LoVo (cell line): Measurements from ENCODE around the gene EIF4B.
A peak's percentile ranks its signal among the peaks of the same experiment; 100 is the strongest.
"Not testable (repeated sequence)": the region's sequence is repeated elsewhere in the genome, so short reads cannot be mapped to it uniquely, and the experiment has no call there.

Experiments
- DNase-seq: peaks from one replicate; pipeline ENCODE4 v3.0.0-alpha.2; 2016; ENCODE audit warnings: low spot score

Gene EIF4B

DNA sequence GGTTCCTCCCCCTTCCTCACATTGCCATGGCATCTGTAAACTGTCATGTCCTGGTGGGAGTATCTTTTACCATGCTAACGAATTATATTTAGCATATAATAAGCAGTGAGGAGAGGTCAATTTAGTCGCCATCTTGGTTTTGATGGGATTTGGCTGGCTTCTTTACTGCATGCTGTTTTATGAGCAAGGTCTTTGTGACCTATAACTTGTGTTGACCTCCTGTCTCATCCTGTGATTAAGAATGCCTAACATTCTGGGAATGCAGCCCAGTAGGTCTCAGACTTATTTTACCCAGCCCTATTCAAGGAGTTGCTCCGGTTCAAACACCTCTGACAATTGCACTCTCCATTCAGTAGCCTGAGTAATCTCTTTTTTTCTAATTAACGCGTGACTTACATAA lies 2.1 kb upstream of the EIF4B start:
- DNase-seq, result peak; percentile 44

DNA sequence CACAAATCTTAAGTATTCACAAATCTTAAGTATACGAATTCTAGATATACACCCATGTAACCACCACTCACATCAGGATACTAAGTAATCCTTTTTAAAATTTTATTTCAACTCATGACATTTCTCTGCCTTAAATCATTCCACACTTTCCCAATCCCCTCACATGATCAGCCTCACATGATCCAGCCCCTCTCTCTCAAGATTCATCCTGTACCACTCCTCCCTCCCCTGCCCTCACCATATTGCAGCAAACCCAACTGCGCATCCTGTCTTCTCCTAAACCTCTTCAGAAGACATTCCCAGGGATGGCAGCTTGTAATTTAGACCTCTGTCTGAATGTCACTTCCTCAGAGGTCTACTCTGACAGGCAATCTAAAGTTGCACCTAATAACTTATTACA lies 1.7 kb upstream of the EIF4B start:
- no peak for DNase-seq

DNA sequence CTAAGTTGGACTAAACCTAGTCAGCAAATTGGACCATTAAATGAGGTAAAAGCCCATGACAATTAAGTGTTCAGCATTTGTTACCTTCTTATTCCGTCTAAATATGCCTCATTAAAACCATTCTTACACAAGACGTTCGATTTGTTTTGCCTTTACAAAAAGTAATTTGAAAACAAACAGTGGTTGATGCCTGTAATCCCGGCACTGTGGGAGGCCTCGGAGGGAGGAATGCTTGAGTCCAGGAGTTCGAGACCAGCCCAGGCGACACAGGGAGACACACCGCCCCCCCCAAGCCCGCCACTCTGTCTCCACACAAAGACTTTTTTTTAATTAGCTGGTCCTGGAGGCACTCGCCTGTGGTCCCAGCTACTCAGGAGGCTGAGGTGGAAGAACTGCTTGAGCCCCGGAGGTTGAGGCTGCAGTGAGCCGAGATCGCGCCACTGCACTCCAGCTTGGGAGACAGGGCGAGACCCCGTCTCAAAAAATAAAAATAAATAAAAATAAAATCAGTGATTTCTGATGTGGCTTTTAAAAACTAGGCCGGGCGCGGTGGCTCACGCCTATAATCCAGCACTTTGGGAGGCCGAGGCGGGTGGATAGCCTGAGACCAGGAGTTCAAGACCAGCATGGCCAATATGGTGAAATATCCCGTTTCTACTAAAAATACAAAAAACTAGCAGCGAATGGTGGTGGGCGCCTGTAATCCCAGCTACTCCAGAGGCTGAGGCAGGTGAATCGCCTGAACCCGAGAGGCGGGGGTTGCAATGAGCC lies 856 bp upstream of the EIF4B start:
- DNase-seq, result no peak

DNA sequence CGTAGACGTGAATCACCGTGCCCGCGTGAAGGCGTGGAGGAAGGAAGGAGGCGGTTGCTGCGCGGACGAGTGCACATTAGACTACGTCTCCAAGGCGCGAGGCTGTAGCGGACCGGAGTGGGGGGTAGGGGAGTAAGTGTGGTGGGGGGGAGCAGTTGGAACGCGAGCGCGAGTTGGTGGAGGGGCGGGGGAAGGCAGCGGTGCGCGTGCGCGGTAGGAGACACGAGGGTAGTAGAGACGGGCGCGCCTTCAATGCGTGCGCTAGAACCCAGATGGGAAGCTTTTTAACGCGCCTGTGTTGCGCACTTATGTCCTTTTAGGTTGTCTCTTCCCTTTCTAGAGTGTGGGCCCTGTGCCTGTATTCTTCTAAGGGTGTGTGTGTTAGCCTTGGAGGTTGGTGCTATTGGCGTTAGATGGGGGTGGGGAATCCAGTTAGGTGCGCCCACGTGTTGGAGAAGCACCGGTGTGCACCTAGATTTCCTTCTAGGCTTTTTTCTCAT lies 604 bp downstream of the EIF4B start:
- peak; percentile 90 for DNase-seq

DNA sequence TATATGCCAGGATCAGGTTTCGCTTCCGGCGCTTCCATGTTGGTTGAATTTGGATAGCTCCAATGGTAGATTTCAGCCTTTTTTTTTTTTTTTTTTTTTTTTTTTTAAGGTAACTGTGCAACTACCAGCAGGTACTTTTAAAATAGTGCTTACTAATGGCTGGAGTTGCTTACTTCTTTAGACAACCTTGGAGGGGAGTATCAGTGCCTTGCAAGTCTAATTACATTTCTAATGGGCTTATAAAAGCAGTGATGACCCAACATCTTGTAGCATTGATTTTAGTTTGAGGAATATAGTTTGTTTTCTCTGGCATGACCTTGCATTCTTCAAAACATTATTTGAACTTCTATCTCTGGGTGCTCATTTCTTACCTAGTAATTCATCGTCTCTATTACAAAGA lies 1.1 kb downstream of the EIF4B start:
- DNase-seq, result no peak

DNA sequence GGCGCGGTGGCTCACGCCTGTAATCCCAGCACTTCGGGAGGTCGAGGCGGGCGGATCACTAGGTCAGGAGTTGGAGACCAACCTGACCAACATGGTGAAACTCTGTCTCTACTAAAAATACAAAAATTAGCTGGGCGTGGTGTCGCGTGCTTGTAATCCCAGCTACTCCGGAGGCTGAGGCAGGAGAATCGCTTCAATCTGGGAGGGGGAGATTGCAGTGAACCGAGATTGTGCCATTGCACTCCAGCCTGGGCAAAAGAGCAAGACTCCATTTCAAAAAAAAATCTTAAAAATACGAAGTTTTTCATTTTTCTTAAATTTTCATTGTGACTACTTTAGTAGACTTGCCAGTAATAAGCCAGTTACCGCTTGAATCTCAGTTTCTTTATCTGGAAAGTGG lies 2.5 kb downstream of the EIF4B start:
- DNase-seq, result not testable (repeated sequence)

DNA sequence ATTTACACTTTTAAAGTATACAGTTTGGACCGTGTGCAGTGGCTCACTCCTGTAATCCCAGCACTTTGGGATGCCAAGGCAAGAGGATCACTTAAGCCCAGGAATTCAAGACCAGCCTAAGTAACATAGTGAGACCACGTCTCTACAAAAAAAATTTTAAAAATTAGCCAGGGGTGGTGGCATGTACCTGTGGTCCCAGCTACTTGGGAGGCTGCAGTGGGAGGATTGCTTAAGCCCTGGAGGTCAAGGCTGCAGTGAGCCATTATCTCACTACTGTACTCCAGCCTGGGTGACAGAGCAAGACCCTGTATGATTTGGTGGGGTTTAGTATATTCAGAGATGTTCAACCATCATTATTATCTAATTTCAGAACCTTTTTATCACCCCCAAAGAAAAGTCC lies 4.7 kb downstream of the EIF4B start:
- no peak for DNase-seq

DNA sequence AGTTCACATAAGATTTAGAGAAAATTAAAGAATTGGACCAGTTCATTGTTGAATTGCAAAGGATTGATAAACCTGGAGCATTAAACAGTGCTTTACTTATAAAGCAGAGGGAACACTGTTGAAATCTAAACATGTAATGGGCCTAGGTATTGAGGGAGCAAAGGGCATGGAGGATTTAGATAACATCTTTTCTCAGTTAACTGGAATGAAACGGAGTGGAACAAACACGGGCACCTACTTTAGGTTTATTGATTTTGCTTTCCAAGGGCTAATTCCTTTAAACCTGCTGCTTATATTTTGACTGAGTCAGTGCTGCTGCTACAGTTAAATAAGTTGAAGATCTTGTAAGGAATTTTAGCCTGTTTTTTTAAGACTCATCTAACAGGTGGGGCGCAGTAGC lies 5.6 kb downstream of the EIF4B start:
- DNase-seq, result no peak

DNA sequence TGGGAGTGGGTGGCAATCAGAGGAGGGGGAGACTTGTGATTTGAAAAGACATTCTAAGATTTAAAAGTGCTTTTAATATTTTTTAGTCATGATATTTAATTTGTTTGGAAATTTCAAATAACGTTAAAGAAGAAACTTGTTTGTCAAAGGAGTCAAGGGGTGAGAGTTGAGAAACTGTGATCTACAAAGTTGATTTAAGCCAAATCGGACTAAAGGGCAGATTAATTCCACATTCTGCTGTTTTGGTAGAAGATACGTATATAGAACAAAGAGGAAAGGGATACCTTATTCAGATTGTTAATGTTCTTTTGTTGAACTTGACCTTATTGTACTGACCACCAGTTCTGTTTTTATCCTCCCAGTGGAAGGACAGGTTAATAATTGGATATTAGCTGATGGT lies 6.7 kb downstream of the EIF4B start:
- no peak for DNase-seq

DNA sequence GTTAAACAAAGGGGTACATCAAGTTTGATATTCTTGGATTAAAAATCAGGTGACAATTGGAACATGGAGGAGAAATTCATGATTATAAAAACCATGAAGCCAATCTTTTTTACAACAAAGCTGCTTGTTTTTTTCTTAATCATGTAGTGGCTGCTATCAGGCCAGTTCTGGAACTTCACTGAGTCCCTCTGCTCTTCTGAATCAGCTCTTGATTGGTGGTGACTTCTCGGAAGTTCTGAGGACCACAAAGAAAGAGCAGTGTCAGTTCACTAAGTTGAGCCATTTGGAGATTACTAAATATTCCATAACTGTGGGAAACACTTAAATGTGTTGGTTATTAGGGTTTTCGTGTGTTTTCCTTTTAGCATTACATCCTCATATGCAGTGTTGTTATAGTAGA lies 8.5 kb downstream of the EIF4B start:
- no peak for DNase-seq

DNA sequence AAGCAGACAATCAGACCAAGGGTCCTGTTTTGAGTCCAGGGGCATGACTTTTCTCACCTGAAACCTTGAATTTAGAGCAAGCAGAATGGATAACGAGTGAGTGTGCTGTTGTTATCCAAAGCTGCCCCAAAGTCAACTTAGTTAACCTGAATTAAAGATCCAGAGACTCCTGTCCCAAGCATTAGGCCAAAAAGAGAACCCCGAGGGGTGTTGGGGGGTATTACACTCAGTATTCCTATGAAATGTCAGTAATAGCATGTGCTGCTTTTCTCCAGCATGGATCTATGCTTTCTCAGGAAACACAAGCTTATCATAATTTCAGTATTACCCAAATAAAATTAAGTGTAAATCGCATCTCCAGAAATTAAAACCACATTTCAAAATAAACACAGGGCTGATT lies 19.0 kb downstream of the EIF4B start:
- DNase-seq, result no peak

DNA sequence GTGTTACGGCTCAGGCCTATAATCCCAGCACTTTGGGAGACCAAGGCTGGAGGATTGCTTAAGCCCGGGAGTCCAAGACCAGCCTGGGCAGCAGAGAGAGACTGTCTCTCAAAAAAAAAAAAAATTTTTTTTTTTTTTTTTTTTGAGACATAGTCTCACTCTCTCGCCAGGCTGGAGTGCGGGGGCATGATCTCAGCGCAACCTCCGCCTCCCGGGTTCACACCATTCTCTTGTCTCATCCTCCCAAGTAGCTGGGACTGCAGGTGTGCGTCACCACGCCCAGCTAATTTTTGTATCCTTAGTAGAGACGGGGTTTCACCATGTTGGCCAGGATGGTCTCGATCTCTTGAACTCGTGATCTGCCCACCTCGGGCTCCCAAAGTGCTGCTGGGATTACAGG lies 20.8 kb downstream of the EIF4B start:
- DNase-seq, result not testable (repeated sequence)

DNA sequence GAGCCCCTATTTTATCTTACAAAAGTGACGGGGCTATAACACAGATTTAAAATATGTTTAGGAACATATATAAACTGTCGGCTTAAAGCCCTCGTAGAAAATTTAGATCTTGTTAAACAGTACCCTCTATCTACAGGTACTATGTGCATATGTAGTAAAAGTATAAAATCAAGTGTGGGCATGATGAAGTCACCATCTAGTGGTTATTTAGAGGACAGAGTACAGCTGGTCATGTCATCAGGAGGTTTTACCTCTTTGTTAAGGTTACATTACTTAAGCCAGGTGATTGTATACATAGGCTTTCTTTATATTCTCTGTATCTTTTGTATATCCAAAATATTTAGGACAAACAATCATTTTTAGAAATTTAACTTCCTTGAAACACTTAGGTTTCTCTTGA lies 25.4 kb downstream of the EIF4B start:
- DNase-seq, result no peak

DNA sequence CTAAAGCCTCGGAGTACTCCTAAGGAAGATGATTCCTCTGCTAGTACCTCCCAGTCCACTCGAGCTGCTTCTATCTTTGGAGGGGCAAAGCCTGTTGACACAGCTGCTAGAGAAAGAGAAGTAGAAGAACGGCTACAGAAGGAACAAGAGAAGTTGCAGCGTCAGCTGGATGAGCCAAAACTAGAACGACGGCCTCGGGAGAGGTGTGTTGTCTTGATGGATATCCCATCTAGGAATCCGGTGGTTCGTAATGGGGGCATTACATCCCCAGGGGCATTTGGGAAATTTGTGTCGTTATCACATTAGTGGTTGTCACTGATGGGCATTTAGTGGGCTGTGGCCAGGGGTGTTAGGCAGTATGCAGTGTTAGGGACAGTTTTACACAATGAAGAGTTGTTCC lies 27.6 kb downstream of the EIF4B start:
- not testable (repeated sequence) for DNase-seq

DNA sequence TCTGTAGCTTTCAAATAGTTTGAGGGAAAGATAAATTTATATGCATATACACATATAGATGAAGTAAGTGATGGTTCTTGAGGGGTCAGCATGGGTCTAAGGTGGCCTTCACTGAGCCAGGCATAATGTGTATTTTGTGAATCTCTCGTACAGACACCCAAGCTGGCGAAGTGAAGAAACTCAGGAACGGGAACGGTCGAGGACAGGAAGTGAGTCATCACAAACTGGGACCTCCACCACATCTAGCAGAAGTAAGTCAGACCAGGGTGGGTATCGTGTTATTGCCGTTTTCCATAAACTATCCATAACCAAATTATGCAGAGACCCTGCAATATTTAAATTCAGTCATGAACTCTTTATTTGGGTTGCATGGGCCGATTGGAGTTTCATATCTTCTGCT lies 28.2 kb downstream of the EIF4B start:
- DNase-seq, result no peak

DNA sequence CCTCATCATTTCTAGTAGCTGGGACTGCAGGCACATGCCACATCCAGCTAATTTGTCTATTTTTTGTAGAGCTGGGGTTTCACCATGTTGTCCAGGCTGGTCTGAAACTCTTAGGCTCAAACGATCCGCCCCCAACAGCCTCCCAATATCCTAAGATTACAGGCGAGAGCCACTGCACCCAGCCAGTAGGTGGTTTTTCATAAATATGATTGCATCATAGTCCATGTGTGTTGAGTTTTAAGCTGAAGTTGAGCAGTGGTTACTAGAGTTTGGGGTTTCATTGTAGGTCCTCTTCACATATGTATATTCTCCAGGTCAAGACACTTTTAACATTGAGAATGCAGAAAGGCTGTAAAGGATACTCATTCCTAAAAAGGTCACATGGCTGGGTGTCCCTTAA lies 30.5 kb downstream of the EIF4B start:
- DNase-seq, result no peak

DNA sequence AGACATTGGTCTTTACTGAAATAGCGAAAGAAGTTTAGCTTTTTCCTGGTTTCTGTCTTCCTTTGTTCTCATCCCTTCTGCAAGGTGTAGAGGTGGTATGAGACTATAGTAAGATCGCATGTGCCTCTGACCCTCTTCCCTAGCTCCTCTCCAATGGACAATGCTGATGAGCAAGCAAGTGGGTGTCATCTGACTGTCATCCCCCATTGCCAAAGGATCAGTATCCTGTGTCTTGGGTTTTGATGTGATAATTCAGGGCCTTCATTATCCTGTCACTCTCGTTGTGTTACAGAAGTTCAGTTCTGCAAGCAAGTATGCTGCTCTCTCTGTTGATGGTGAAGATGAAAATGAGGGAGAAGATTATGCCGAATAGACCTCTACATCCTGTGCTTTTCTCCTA lies 33.6 kb downstream of the EIF4B start:
- DNase-seq, result no peak

DNA sequence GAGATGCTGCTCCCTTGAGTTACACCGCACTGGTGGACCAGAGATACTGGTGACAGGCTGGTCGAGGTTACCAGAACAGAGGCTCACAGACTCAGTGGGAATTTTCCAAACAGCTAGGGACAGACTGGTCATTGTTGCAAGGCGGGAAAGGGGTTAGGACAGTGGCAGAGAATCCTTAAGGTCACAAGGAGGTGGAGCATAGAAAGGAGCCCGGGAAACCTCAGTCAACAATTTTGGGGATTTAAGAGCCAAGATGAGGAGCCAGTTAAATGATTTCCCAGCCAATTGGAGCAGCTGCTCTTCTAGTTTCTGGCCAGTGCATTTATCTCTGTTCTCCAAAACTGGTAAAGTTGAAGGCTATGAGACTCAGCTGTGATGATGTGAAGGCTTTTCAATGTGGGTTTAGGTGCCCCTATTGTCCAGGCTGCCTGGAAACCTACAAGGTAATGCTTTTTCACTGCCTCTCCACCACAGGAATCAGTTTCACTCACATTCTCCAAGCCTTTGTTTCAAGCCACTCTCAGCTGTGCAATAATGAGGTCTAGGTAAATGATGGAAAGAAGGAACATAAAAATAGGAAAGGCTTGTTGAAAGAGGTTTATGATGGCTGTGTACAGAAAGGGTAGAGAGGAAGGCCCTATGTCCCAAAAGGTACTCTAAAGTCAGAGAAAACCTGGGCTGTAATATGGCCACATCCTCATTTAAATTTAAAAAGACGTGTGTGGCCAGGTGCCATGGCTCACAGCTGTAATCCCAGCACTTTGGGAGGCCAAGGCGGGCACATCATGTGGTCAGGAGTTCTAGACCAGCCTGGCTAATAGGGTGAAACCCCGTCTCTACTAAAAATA lies 36.6 kb downstream of the EIF4B start:
- no peak for DNase-seq

DNA sequence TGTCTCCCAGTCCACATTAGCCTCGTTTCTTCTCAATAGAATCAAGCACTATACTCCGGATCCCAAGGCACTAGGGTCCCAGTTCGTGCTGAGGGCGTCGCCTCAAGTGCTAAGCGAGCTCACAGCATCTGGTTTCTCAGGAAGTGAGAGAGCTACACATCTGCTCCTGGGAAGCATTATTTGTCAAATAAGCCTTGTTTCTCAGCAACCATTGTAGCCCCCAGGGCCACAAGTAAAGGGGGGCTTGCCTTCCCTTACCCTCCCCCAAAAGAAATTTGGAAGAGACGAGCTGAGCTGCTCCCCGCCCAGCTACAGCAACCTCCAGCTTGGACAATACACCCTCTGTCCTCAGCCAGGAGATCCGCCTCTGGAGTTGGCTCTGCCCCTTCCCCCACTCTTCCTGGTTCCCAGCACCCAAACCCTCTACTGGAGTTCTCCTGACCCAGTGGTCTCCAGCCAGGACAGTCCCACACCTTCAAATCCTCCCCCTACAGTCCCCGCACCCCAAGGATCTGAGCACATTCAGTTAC lies 37.9 kb downstream of the EIF4B start:
- DNase-seq, result no peak

DNA sequence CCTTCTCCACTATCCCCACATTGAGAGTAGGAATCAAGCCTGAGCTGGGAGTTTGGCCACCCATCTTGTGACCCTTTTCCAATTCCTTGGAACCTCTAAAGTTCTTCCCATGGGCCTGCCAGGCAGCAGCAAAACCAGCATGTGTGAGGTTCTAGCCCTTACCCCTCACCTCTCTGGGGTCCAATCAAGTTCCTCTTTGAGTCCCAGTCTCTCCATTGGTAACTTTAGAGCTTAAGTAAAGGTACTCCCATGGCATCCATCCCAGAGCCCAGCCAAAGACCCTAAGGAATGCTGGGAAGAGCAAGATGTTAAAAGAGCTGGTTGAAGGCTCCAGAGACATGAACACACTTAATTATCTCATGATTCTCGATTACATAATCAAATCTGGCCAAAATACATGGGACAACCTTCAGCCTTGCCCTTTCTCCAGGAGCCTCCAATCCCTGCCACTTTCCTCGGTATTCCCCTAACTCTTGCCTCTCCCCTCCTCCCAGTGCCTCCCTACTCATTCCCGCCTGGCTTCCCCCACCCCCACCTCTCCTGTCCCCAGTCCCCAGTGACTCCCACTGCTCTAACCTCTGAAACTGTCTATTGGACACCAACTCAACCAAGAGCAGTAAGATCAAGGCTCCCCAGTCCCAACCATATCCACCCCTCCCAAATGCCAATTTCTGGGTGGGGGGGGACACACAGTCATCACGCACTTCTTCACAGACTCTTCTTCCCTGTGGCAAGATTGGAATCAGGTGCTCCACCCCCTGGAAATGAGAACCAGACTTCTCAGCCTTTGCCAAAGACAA lies 38.8 kb downstream of the EIF4B start:
- DNase-seq, result no peak

DNA sequence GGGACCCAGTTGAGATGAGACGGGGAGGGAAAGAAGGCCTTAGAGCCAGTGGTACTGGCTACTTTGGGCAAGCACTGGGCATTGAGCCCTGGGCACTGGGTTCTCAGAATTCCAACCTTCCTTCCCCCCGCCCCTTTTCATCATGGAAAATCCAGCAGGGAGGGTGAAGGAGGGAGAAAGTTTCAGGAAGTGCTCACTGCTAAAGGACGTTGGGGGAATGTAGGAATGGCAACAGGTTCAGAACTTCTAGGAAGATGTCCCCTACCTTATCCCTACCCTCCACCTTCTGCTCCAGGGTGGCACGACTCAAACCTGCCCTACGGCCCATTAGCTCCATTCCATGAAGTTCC lies 39.4 kb downstream of the EIF4B start:
- peak; percentile 32 for DNase-seq

DNA sequence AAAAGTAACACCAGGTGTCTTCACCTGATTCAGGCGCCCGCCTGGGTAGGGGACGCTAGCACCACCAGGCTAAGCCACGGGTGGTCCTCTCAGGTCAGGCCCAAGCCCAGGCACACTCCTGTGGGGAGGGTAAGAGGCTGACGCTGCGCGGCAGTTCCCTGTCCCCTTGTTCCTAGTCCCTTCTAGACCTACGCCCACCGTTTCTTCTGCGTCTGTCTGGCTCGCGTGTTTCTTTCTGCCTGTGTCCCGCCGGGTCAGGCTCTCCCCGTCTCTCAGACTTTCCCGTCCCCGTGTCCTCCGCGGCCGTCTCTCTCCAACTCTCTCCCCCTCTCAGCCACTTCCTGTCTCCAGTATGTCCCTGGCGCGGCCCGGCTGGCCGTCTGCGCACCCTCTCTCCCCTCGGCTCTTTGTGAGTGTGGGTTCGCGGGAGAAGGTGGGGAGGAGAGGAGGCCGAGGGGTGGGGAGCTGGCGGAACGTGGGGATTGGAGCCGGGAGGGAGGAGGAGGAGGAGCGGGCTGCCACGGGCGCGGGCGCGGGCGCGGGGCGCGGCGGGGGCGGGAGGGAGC lies 40.5 kb downstream of the EIF4B start:
- DNase-seq, result peak; percentile 42
